ENCODE results near the gene TMX2. TPM values are rescaled to one million over a fixed set of nuclear protein-coding genes. Genes with fewer than 3 reads are reported as not detected.
A peak's percentile ranks its signal among the peaks of the same experiment; 100 is the strongest.

TMX2 gene
- polyA plus RNA-seq, 2 of the 4 experiments (the other 2 are of a cell fraction): 140 to 168 TPM

DNA sequence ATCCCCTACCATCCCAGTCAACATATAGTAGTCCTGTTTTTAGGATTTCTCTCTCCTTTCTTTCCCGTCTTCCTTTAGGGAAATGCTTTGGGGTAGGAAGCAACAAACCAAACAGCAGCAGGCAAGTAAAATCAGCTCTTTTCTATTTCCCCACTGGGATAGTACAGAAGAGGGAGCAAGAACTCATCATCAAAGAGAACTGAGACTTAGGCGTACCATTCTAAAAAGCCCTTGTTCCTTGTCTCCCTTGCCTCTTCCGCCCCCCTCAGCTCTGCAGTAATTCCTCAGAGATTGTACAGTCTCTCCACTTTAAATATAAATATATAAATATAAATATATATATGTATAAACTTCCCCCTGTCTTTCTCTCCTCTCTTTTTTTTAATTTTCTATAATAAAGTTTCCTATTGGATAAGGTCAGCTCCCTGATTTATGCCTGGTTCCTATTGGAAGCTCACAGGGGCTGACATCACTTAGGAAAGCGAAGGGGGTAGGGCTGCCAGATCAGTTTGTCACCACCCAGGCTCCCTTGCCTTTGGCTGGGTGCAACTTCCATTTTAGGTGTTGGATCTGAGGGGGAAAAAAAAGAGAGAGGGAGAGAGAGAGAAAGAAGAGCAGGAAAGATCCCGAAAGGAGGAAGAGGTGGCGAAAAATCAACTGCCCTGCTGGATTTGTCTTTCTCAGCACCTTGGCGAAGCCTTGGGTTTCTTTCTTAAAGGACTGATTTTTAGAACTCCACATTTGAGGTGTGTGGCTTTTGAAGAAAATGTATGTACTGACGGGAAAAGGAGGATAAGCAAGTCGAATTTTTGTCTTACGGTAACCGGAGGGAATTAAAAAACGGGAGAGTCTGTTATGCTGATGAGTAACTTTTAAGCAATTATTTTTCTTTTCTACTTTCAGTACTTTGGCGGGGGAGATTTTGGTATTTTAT is 49.2 kb downstream of the TMX2 start, which contains the start of gene CTNND1 (continued):
- TF ChIP-seq, protein P1, sequence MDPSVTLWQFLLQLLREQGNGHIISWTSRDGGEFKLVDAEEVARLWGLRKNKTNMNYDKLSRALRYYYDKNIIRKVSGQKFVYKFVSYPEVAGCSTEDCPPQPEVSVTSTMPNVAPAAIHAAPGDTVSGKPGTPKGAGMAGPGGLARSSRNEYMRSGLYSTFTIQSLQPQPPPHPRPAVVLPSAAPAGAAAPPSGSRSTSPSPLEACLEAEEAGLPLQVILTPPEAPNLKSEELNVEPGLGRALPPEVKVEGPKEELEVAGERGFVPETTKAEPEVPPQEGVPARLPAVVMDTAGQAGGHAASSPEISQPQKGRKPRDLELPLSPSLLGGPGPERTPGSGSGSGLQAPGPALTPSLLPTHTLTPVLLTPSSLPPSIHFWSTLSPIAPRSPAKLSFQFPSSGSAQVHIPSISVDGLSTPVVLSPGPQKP (IDR thresholded peaks at IDR 0.05; ENCODE audit: low read depth, low read length): no peak
- 0 out of 3 replicates have a peak, but pooled peaks have one; percentile 7 for TF ChIP-seq SMC3 (IDR thresholded peaks at IDR 0.05)
- no peak for TF ChIP-seq FOSL2 (IDR thresholded peaks at IDR 0.05)
- TF ChIP-seq FOSL2 (CRISPR knock-in tag; IDR thresholded peaks at IDR 0.05): no peak
- TF ChIP-seq RCOR1 (IDR thresholded peaks at IDR 0.05; ENCODE audit: low read depth, low read length): no peak
- TF ChIP-seq, protein P2, sequence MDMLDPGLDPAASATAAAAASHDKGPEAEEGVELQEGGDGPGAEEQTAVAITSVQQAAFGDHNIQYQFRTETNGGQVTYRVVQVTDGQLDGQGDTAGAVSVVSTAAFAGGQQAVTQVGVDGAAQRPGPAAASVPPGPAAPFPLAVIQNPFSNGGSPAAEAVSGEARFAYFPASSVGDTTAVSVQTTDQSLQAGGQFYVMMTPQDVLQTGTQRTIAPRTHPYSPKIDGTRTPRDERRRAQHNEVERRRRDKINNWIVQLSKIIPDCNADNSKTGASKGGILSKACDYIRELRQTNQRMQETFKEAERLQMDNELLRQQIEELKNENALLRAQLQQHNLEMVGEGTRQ (IDR thresholded peaks at IDR 0.05): no peak
- peak in 1 of 2 experiments; percentile 28; a peak in 1 of 5 replicates for TF ChIP-seq RAD21 (conservative IDR thresholded peaks at IDR 0.05 in 1 of 2, IDR thresholded peaks at IDR 0.05 in 1 of 2)

DNA sequence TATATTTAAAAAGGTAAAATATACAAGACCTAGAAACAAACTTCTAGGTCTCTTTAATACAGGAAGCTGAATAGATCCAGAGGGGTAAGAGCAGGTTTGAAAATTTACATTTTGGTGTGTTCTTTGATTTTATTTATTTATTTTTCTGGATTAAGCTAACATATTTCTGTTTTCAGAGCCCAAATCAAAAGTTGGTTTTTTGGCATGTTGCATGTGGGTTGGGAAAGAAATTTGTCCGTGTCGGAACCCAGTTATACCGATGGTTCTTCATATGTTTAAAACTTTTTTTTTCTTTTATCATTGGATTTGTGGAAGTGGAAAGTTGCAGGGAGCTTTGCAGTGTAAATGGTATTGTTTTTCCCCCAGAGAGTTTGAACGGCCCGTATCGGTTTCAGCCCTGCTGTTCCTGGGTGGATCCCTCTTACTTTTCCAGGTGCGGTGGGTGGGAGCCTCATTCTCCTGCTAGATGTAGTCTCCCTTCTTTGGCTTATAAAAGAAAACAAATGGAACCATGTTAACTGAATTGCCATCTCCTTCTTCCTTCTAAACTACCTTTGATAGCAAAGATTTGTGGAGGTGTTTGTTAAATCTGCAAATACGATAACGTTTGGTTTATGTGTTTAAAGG is 50.0 kb downstream of the TMX2 start:
- peak overlapping the region; percentile 91 to 97 for H3K27ac ChIP-seq
- DNase-seq (ENCODE audit: low read depth in 1 of 2, low spot score in 1 of 2): peak in 1 of 2 experiments; percentile 31
- no peaks in the 10 kb centered on the region for H3K9me3 ChIP-seq
- under 1% methylated on average over 9 of the region's 9 CpGs for WGBS (ENCODE audit: missing lambda C conversion rate)
- no peak for FAIRE-seq
- TF ChIP-seq, protein P3, sequence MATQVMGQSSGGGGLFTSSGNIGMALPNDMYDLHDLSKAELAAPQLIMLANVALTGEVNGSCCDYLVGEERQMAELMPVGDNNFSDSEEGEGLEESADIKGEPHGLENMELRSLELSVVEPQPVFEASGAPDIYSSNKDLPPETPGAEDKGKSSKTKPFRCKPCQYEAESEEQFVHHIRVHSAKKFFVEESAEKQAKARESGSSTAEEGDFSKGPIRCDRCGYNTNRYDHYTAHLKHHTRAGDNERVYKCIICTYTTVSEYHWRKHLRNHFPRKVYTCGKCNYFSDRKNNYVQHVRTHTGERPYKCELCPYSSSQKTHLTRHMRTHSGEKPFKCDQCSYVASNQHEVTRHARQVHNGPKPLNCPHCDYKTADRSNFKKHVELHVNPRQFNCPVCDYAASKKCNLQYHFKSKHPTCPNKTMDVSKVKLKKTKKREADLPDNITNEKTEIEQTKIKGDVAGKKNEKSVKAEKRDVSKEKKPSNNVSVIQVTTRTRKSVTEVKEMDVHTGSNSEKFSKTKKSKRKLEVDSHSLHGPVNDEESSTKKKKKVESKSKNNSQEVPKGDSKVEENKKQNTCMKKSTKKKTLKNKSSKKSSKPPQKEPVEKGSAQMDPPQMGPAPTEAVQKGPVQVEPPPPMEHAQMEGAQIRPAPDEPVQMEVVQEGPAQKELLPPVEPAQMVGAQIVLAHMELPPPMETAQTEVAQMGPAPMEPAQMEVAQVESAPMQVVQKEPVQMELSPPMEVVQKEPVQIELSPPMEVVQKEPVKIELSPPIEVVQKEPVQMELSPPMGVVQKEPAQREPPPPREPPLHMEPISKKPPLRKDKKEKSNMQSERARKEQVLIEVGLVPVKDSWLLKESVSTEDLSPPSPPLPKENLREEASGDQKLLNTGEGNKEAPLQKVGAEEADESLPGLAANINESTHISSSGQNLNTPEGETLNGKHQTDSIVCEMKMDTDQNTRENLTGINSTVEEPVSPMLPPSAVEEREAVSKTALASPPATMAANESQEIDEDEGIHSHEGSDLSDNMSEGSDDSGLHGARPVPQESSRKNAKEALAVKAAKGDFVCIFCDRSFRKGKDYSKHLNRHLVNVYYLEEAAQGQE (IDR thresholded peaks at IDR 0.05): no peak
- TF ChIP-seq CBX8 (IDR thresholded peaks at IDR 0.05) (no peak), KDM5A (IDR thresholded peaks at IDR 0.05) (no peak), TP53 (CRISPR knock-in tag; IDR thresholded peaks at IDR 0.05) (no peak), PHF8 (IDR thresholded peaks at IDR 0.05; ENCODE audit: borderline replicate concordance, low read depth) (no peak), JUN (IDR thresholded peaks at IDR 0.05) (no peak), RNF2 (IDR thresholded peaks at IDR 0.05; ENCODE audit: borderline replicate concordance, low read depth) (no peak), CHD4 (IDR thresholded peaks at IDR 0.05; ENCODE audit: borderline replicate concordance) (no peak), RCOR1 (IDR thresholded peaks at IDR 0.05; ENCODE audit: low read depth, low read length) (no peak)
- TF ChIP-seq, protein P4, sequence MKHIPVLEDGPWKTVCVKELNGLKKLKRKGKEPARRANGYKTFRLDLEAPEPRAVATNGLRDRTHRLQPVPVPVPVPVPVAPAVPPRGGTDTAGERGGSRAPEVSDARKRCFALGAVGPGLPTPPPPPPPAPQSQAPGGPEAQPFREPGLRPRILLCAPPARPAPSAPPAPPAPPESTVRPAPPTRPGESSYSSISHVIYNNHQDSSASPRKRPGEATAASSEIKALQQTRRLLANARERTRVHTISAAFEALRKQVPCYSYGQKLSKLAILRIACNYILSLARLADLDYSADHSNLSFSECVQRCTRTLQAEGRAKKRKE (CRISPR knock-in tag; IDR thresholded peaks at IDR 0.05; ENCODE audit: low read depth): no peak
- no peak for ATAC-seq
- peaks cover 22% of the 10 kb centered on the region for H3K4me1 ChIP-seq
- peak overlapping the region; percentile 89 for H3K4me2 ChIP-seq
- ChIA-PET CTCF (interaction anchor here (1.0 to 12.4 kb wide), 6 partner anchors 10 to 44 kb away, joined by 3 to 216 read pairs (median 8); partner anchors contain the start of gene BTBD18), POLR2A (interaction anchor here (1.7 to 3.0 kb wide), 4 partner anchors 11 to 39 kb away, joined by 17 to 28 read pairs (median 22); partner anchors contain the start of genes BTBD18 and SELENOH)
- peak overlapping the region; percentile 73 for H3K4me3 ChIP-seq
